Neuronal stem cell (in vitro differentiated cells): ENCODE measurements around the gene GRIA1.

Experiments
- DNase-seq: peaks from one replicate; pipeline ENCODE4 v3.0.0-alpha.2; 2013; ENCODE audit warnings: low spot score
- H2AFZ ChIP-seq: one replicate; pipeline ENCODE4 v1.6.1; 2013; ENCODE audit warnings: mild to moderate bottlenecking, low read length, inconsistent platforms
- H2AK5ac ChIP-seq: 2 replicates; pipeline ENCODE4 v1.6.1; 2013; ENCODE audit warnings: low read depth, mild to moderate bottlenecking, inconsistent platforms, low read length, moderate library complexity, mixed read lengths
- H2BK120ac ChIP-seq: 2 replicates; pipeline ENCODE4 v1.6.1; 2013; ENCODE audit warnings: low read depth, mild to moderate bottlenecking, inconsistent platforms, low read length, moderate library complexity, mixed read lengths
- H2BK12ac ChIP-seq: one replicate; pipeline ENCODE4 v1.6.1; 2013; ENCODE audit warnings: low read length, inconsistent platforms
- H2BK15ac ChIP-seq: 2 replicates; pipeline ENCODE4 v1.6.1; 2013; ENCODE audit warnings: mild to moderate bottlenecking, low read length, inconsistent platforms, mixed read lengths
- H2BK5ac ChIP-seq: one replicate; pipeline ENCODE4 v1.6.1; 2013; ENCODE audit warnings: inconsistent platforms, mild to moderate bottlenecking, low read length, moderate library complexity
- H3K14ac ChIP-seq: one replicate; pipeline ENCODE4 v1.6.1; 2013; ENCODE audit warnings: low read length, inconsistent platforms
- H3K18ac ChIP-seq: 2 replicates; pipeline ENCODE4 v1.6.1; 2013; ENCODE audit warnings: low read length, inconsistent platforms
- H3K23ac ChIP-seq: 2 replicates; pipeline ENCODE4 v1.6.1; 2013; ENCODE audit warnings: low read depth, mild to moderate bottlenecking, mixed read lengths, low read length, inconsistent platforms; ENCODE audit not compliant: poor library complexity
- H3K27ac ChIP-seq: replicated peaks from 3 replicates; pipeline ENCODE4 v1.5.1; 2013; ENCODE audit warnings: low read length, inconsistent platforms
- H3K27me3 ChIP-seq, 3 experiments: 2 replicates each; pipeline ENCODE4 v1.6.1; 2013; ENCODE audit warnings: low read length in 3 of 3, mild to moderate bottlenecking in 2 of 3, inconsistent platforms in 1 of 3, low read depth in 1 of 3, mixed read lengths in 1 of 3, moderate library complexity in 1 of 3; ENCODE audit not compliant: control insufficient read depth in 3 of 3, insufficient read depth in 3 of 3
- H3K36me3 ChIP-seq, 2 donors: replicated peaks in 1 of 2; 2 replicates each; pipeline ENCODE4 v1.6.1; 2013; ENCODE audit warnings: low read length in 2 of 2; ENCODE audit not compliant: control insufficient read depth in 2 of 2, insufficient read depth in 2 of 2
- H3K4ac ChIP-seq: 2 replicates; pipeline ENCODE4 v1.6.1; 2013; ENCODE audit warnings: inconsistent platforms, mild to moderate bottlenecking, low read length, moderate library complexity
- H3K4me1 ChIP-seq, 2 donors: 1 replicate in 1 of 2; 2 replicates in 1 of 2; pipeline ENCODE4 v1.6.1; 2013; ENCODE audit warnings: low read length in 2 of 2, low read depth in 1 of 2; ENCODE audit not compliant: control insufficient read depth in 2 of 2, insufficient read depth in 1 of 2
- H3K4me2 ChIP-seq: one replicate; pipeline ENCODE4 v1.6.1; 2013; ENCODE audit warnings: mild to moderate bottlenecking, low read length, inconsistent platforms; ENCODE audit not compliant: insufficient read depth, poor library complexity, severe bottlenecking
- H3K4me3 ChIP-seq, 2 donors: 2 replicates each; pipeline ENCODE4 v1.5.1; 2013; ENCODE audit warnings: low read length in 2 of 2, mild to moderate bottlenecking in 2 of 2, inconsistent platforms in 1 of 2, moderate library complexity in 1 of 2
- H3K79me1 ChIP-seq: one replicate; pipeline ENCODE4 v1.6.1; 2013; ENCODE audit warnings: low read depth, mild to moderate bottlenecking, inconsistent platforms, low read length, moderate library complexity
- H3K9ac ChIP-seq: one replicate; pipeline ENCODE4 v1.6.1; 2013; ENCODE audit warnings: mild to moderate bottlenecking, low read depth, low read length, inconsistent platforms; ENCODE audit not compliant: poor library complexity
- H3K9me3 ChIP-seq, 2 donors: replicated peaks in 1 of 2; 2 replicates each; pipeline versions ENCODE3 to v1.6.1; 2013; ENCODE audit warnings: low read length in 2 of 2, mild to moderate bottlenecking in 2 of 2, inconsistent platforms in 1 of 2, low read depth in 1 of 2, mixed read lengths in 1 of 2, moderate library complexity in 1 of 2; ENCODE audit not compliant: control insufficient read depth in 2 of 2, insufficient read depth in 1 of 2
- H4K8ac ChIP-seq: one replicate; pipeline ENCODE4 v1.6.1; 2013; ENCODE audit warnings: low read depth, mild to moderate bottlenecking, inconsistent platforms, low read length, moderate library complexity
- H4K91ac ChIP-seq: one replicate; pipeline ENCODE4 v1.6.1; 2013; ENCODE audit warnings: low read length, low read depth, mild to moderate bottlenecking, inconsistent platforms; ENCODE audit not compliant: poor library complexity
- WGBS, 2 donors: extraction: QIAGEN DNeasy Blood & Tissue Kit; methylation state at CpG; one replicate each; pipeline ENCODE4 v1.1.7; 2013; ENCODE audit warnings: missing lambda C conversion rate in 2 of 2, mixed read lengths in 1 of 2; ENCODE audit not compliant: insufficient read length in 2 of 2, insufficient replicate concordance in 1 of 2; ENCODE audit errors: extremely low coverage in 2 of 2; 5-methylcytosine and 5-hydroxymethylcytosine counted together

Gene GRIA1

GRCh38 chr5:153775923-153776322, 285.5 kb downstream of the GRIA1 start:
- Histone ChIP-seq H2BK120ac (no peak overlapping the region), H3K14ac (no peak overlapping the region), H4K8ac (no peak overlapping the region), H3K18ac (no peak overlapping the region), H2BK12ac (no peak overlapping the region), H3K27ac (no peak overlapping the region), H3K4me2 (no peak overlapping the region), H2AK5ac (no peak overlapping the region), H3K9ac (no peak overlapping the region), H3K4me1 (peaks cover 6 to 21% of the 10 kb centered on the region in 2 donors), H4K91ac (no peak overlapping the region), H2BK15ac (no peak overlapping the region), H3K23ac (no peak overlapping the region), H3K79me1 (no peaks in the 10 kb centered on the region), H3K4ac (no peak overlapping the region), H3K27me3 (no peaks in the 10 kb centered on the region), H3K9me3 (no peaks in the 10 kb centered on the region), H3K4me3 (no peak overlapping the region), H2BK5ac (no peak overlapping the region), H2AFZ (no peak overlapping the region), H3K36me3 (peaks cover 0 to 26% of the 10 kb centered on the region in 2 donors)
- no peak for DNase-seq
- no CpG with 5 or more reads among the region's 7 CpGs for WGBS, 2 donors

- H3K18ac ChIP-seq: no peak overlapping the region
- no peaks in the 10 kb centered on the region for H3K79me1 ChIP-seq
- H4K8ac ChIP-seq: no peak overlapping the region
- no peaks in the 10 kb centered on the region for H3K27me3 ChIP-seq
- H4K91ac ChIP-seq: no peak overlapping the region
- H2BK120ac ChIP-seq: no peak overlapping the region
- DNase-seq: peak; percentile 63
- H2BK12ac ChIP-seq: no peak overlapping the region
- H2BK15ac ChIP-seq: no peak overlapping the region
- no peak overlapping the region for H3K23ac ChIP-seq
- H2AK5ac ChIP-seq: no peak overlapping the region
- H3K14ac ChIP-seq: no peak overlapping the region
- no peak overlapping the region for H3K4ac ChIP-seq
- H3K4me3 ChIP-seq: no peak overlapping the region
- peak overlapping the region; percentile 13 for H3K27ac ChIP-seq
- no peak overlapping the region for H3K9ac ChIP-seq
- H2AFZ ChIP-seq: peak overlapping the region; percentile 12
- no peak overlapping the region for H2BK5ac ChIP-seq
- no peak overlapping the region for H3K4me2 ChIP-seq
- no peaks in the 10 kb centered on the region for H3K9me3 ChIP-seq
- no CpG with 5 or more reads among the region's 5 CpGs for WGBS, 2 donors
- H3K36me3 ChIP-seq: peaks cover 0 to 13% of the 10 kb centered on the region in 2 donors
- peaks cover 10 to 27% of the 10 kb centered on the region in 2 donors for H3K4me1 ChIP-seq
Observed at GRCh38 chr5:153777681-153778581, 287.5 kb downstream of the GRIA1 start.

- DNase-seq: no peak
- Histone ChIP-seq H2BK120ac (no peak overlapping the region), H2BK15ac (no peak overlapping the region), H3K18ac (no peak overlapping the region), H3K14ac (no peak overlapping the region), H3K4ac (no peak overlapping the region), H2AFZ (no peak overlapping the region), H3K4me3 (no peak overlapping the region), H3K27ac (no peak overlapping the region), H3K9ac (no peak overlapping the region), H3K36me3 (no peaks in the 10 kb centered on the region), H2BK12ac (no peak overlapping the region), H3K27me3 (no peaks in the 10 kb centered on the region), H3K79me1 (no peaks in the 10 kb centered on the region), H2AK5ac (no peak overlapping the region), H3K23ac (no peak overlapping the region), H3K4me2 (no peak overlapping the region), H2BK5ac (no peak overlapping the region), H4K8ac (no peak overlapping the region), H3K9me3 (no peaks in the 10 kb centered on the region), H3K4me1 (peaks cover 16 to 31% of the 10 kb centered on the region in 2 donors), H4K91ac (no peak overlapping the region)
- WGBS, 2 donors: no CpG with 5 or more reads among the region's 2 CpGs
Observed at GRCh38 chr5:153779836-153780235, 289.4 kb downstream of the GRIA1 start.

- Histone ChIP-seq H3K9me3 (no peaks in the 10 kb centered on the region), H2BK120ac (no peak overlapping the region), H3K4me2 (no peak overlapping the region), H3K18ac (no peak overlapping the region), H3K4me3 (no peak overlapping the region), H3K23ac (no peak overlapping the region), H4K8ac (no peak overlapping the region), H4K91ac (no peak overlapping the region), H3K27ac (no peak overlapping the region), H2BK5ac (no peak overlapping the region), H2AFZ (no peak overlapping the region), H3K4me1 (peaks cover 16 to 31% of the 10 kb centered on the region in 2 donors), H3K9ac (no peak overlapping the region), H2BK12ac (no peak overlapping the region), H2AK5ac (no peak overlapping the region), H3K4ac (no peak overlapping the region), H3K79me1 (no peaks in the 10 kb centered on the region), H3K36me3 (no peaks in the 10 kb centered on the region), H2BK15ac (no peak overlapping the region), H3K14ac (no peak overlapping the region), H3K27me3 (no peaks in the 10 kb centered on the region)
- no peak for DNase-seq
- WGBS, 2 donors: no CpG with 5 or more reads among the region's 4 CpGs
Observed at GRCh38 chr5:153780876-153781705, 290.6 kb downstream of the GRIA1 start.
